Measurements from ENCODE around the gene TRIM60. TPM values are rescaled to one million over a fixed set of nuclear protein-coding genes. Genes with fewer than 3 reads are reported as not detected.

The TRIM60 gene
- total and polyA plus RNA-seq, 2 of the 4 experiments (the other 2 are of a cell fraction), result not detected

DNA sequence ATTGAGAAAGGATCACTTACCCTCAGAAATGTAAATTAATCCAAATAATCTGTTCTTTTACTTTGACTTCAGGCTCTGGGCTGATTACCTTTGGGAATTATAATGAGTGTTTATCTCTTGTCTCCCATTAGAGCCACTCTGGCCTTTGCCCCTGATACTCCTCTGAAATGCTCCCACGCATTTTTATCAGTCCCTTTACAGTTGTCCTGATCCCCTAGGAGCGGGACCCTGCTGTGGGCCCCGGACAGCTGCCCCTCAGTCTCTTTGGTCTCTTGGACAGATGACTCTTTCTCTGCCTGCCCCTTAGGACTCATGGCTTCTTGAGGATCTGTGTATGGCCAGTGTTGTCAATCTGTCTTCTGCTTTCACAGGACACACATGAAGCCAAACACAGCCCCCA is 20.8 kb downstream of the TRIM60 start:
- POLR2A ChIA-PET (ENCODE audit: unreplicated experiment), result no interaction called here
- no peak overlapping the region for H2AK5ac ChIP-seq (ENCODE audit: low read depth, low read length)

More for the DNA sequence above, 20.8 kb downstream of the TRIM60 start:
- no peak for DNase-seq
- WGBS, 2 experiments (ENCODE audit: extremely low coverage in 2 of 2, insufficient read length in 1 of 2), result no CpG with 5 or more reads among the region's 3 CpGs
- no peak overlapping the region for H2BK15ac ChIP-seq (ENCODE audit: low read depth, low read length)
- H3K9ac ChIP-seq (ENCODE audit: low read depth, low read length), result no peak overlapping the region
- H3K4me3 ChIP-seq (ENCODE audit: insufficient read depth, low read depth, low read length), result no peak overlapping the region
- dilution Hi-C loops (cut with HindIII; ENCODE audit: low sequenced_read_pairs, unreplicated experiment), result no loop called here
- CTCF ChIA-PET, result interaction anchor here (0.5 kb wide), 1 partner anchor 45 kb away, joined by 3 read pairs; no protein-coding TSS in a partner anchor
- H3K18ac ChIP-seq (ENCODE audit: low read depth, low read length), result no peak overlapping the region
- no peaks in the 10 kb centered on the region for H3K27me3 ChIP-seq (ENCODE audit: control insufficient read depth, insufficient read depth, low read length)
- H2BK120ac ChIP-seq (ENCODE audit: low read depth, low read length), result no peak overlapping the region
- no peak overlapping the region for H2AK9ac ChIP-seq (replicated peaks; ENCODE audit: low read depth, low read length, poor library complexity)
- H3K36me3 ChIP-seq (ENCODE audit: control insufficient read depth, insufficient read depth, low read length), result no peaks in the 10 kb centered on the region
- no peak overlapping the region for H3K56ac ChIP-seq (ENCODE audit: extremely low read depth, insufficient read depth, low read length)
- no peaks in the 10 kb centered on the region for H3K79me1 ChIP-seq (ENCODE audit: low read depth in 1 of 2, low read length in 2 of 2)
- no peak overlapping the region for H3K4ac ChIP-seq (ENCODE audit: low read depth, low read length)
- ATAC-seq (ENCODE audit: low read depth), result no peak
- no peak overlapping the region for H4K8ac ChIP-seq (ENCODE audit: low read depth in 2 of 2, low read length in 2 of 2)
- no peak overlapping the region for H2AFZ ChIP-seq (replicated peaks; ENCODE audit: low read length, poor library complexity)
- H3K9me1 ChIP-seq (ENCODE audit: insufficient read depth, low read length), result no peaks in the 10 kb centered on the region
- in situ Hi-C loops (cut with MboI; ENCODE audit: low sequenced_read_pairs), result no loop called here
- H2BK5ac ChIP-seq (ENCODE audit: low read depth, low read length, poor library complexity, severe bottlenecking), result no peak overlapping the region
- no peak overlapping the region for H3K27ac ChIP-seq (ENCODE audit: insufficient read depth, low read length)
- TF ChIP-seq MXI1 (IDR thresholded peaks at IDR 0.05; ENCODE audit: borderline replicate concordance, low read depth, low read length) (no peak), CHD1 (IDR thresholded peaks at IDR 0.05; ENCODE audit: low read depth, low read length) (no peak), SMC3 (IDR thresholded peaks at IDR 0.05; ENCODE audit: low read depth, low read length) (no peak), POLR2A (IDR thresholded peaks at IDR 0.05; ENCODE audit: low read depth, low read length) (no peak), RAD21 (IDR thresholded peaks at IDR 0.05; ENCODE audit: low read length) (no peak), RCOR1 (IDR thresholded peaks at IDR 0.05; ENCODE audit: insufficient replicate concordance, low read length) (no peak), MAZ (IDR thresholded peaks at IDR 0.05; ENCODE audit: borderline replicate concordance, low read depth, low read length) (no peak), NFE2L2 (IDR thresholded peaks at IDR 0.05; ENCODE audit: low read depth, low read length) (no peak), CEBPB (IDR thresholded peaks at IDR 0.05; ENCODE audit: low read depth, low read length) (no peak), RFX5 (IDR thresholded peaks at IDR 0.05; ENCODE audit: low read depth, low read length) (no peak), FOS (IDR thresholded peaks at IDR 0.05; ENCODE audit: low read depth, low read length) (no peak)
- TF ChIP-seq, protein P1, sequence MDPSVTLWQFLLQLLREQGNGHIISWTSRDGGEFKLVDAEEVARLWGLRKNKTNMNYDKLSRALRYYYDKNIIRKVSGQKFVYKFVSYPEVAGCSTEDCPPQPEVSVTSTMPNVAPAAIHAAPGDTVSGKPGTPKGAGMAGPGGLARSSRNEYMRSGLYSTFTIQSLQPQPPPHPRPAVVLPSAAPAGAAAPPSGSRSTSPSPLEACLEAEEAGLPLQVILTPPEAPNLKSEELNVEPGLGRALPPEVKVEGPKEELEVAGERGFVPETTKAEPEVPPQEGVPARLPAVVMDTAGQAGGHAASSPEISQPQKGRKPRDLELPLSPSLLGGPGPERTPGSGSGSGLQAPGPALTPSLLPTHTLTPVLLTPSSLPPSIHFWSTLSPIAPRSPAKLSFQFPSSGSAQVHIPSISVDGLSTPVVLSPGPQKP (IDR thresholded peaks at IDR 0.05; ENCODE audit: borderline replicate concordance, low read depth, low read length), result no peak
- TF ChIP-seq, protein P2, sequence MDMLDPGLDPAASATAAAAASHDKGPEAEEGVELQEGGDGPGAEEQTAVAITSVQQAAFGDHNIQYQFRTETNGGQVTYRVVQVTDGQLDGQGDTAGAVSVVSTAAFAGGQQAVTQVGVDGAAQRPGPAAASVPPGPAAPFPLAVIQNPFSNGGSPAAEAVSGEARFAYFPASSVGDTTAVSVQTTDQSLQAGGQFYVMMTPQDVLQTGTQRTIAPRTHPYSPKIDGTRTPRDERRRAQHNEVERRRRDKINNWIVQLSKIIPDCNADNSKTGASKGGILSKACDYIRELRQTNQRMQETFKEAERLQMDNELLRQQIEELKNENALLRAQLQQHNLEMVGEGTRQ (IDR thresholded peaks at IDR 0.05; ENCODE audit: low read depth, low read length), result no peak
- TF ChIP-seq, protein P3, sequence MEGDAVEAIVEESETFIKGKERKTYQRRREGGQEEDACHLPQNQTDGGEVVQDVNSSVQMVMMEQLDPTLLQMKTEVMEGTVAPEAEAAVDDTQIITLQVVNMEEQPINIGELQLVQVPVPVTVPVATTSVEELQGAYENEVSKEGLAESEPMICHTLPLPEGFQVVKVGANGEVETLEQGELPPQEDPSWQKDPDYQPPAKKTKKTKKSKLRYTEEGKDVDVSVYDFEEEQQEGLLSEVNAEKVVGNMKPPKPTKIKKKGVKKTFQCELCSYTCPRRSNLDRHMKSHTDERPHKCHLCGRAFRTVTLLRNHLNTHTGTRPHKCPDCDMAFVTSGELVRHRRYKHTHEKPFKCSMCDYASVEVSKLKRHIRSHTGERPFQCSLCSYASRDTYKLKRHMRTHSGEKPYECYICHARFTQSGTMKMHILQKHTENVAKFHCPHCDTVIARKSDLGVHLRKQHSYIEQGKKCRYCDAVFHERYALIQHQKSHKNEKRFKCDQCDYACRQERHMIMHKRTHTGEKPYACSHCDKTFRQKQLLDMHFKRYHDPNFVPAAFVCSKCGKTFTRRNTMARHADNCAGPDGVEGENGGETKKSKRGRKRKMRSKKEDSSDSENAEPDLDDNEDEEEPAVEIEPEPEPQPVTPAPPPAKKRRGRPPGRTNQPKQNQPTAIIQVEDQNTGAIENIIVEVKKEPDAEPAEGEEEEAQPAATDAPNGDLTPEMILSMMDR (conservative IDR thresholded peaks at IDR 0.05; ENCODE audit: low read depth, low read length), result no peak
- no peak overlapping the region for H3K14ac ChIP-seq (replicated peaks; ENCODE audit: low read depth, low read length)
- no peak overlapping the region for H4K91ac ChIP-seq (ENCODE audit: insufficient read depth, low read depth, low read length)
- H3K9me3 ChIP-seq (ENCODE audit: control insufficient read depth, insufficient read depth, low read length), result no peaks in the 10 kb centered on the region
- H3K4me2 ChIP-seq (ENCODE audit: low read depth, low read length), result no peak overlapping the region
- H3K23ac ChIP-seq (ENCODE audit: low read depth, low read length), result no peak overlapping the region
- H4K20me1 ChIP-seq (ENCODE audit: insufficient read depth, low read length), result no peaks in the 10 kb centered on the region
- intact Hi-C loops (cut with micrococcal nuclease), result no loop called here
- H2BK20ac ChIP-seq (ENCODE audit: low read depth, low read length), result no peak overlapping the region
- H3K4me1 ChIP-seq (ENCODE audit: control insufficient read depth, insufficient read depth, low read length), result no peaks in the 10 kb centered on the region
- no TSS peak for BruUV-seq (replicated peaks)
- H4K5ac ChIP-seq (ENCODE audit: low read depth, low read length), result no peak overlapping the region
